Colonic mucosa (tissue), 4 donors: ENCODE results near the gene NAA60. TPM values are rescaled to one million over a fixed set of nuclear protein-coding genes. Genes with fewer than 3 reads are reported as not detected.

Experiments used
- DNase-seq: peaks from one replicate; pipeline ENCODE4 v3.0.0-alpha.2; 2020
- H3K27ac ChIP-seq: fragments of 200-600 bp; one replicate; pipeline ENCODE4 v1.8.0; 2021
- H3K27me3 ChIP-seq: fragments of 200-600 bp; one replicate; pipeline ENCODE4 v1.8.0; 2021
- H3K36me3 ChIP-seq: fragments of 200-600 bp; one replicate; pipeline ENCODE4 v1.8.0; 2021
- H3K4me1 ChIP-seq: fragments of 200-600 bp; one replicate; pipeline ENCODE4 v1.8.0; 2021; ENCODE audit warnings: mild to moderate bottlenecking
- H3K4me3 ChIP-seq: fragments of 200-600 bp; one replicate; pipeline ENCODE4 v1.8.0; 2021
- H3K9ac ChIP-seq, 2 donors: one replicate each; pipeline ENCODE4 v1.7.0; 2013; ENCODE audit warnings: control low read depth in 2 of 2, low read depth in 2 of 2, low read length in 2 of 2
- H3K9me3 ChIP-seq: fragments of 200-600 bp; one replicate; pipeline ENCODE4 v1.8.0; 2021
- CTCF ChIP-seq: fragments of 200-600 bp; IDR thresholded peaks from one replicate; pipeline ENCODE4 v1.8.0; 2022; ENCODE audit warnings: antibody characterized with exemption, mild to moderate bottlenecking
- intact Hi-C: fragments of 100-400 bp; cut with DNase I; formaldehyde crosslinking; loops from one replicate; pipeline ENCODE4 v1.14.1; 2022
- total RNA-seq, 2 donors: library from RNA; stranded (reverse); fragmentation: NEBNext Ultra II Directional in 1 of 2; extraction: Animal tissue kit (Norgen Biotek cat#: 25700) in 1 of 2; gene quantifications; one replicate each; pipeline ENCODE4 v1.2.1, GENCODE V29; 2021
- donor health status: healthy.
- donor health status: DM: no; HTN: no; CAD: no.
- donor health status: DM: no; HTN: no; CAD: no.

The NAA60 gene
- total RNA-seq, 2 donors from 2014 or later = 56.8 to 68.6 TPM

GRCh38 chr16:3465301-3465700 is 21.8 kb downstream of the NAA60 start:
- Histone ChIP-seq H3K36me3 (no peaks in the 10 kb centered on the region), H3K4me3 (no peak overlapping the region), H3K4me1 (peaks cover 17% of the 10 kb centered on the region), H3K9me3 (no peaks in the 10 kb centered on the region), H3K9ac (no peak overlapping the region), H3K27ac (no peak overlapping the region), H3K27me3 (no peaks in the 10 kb centered on the region)
- TF ChIP-seq CTCF = no peak
- DNase-seq = no peak
- intact Hi-C loops = no loop called here

GRCh38 chr16:3465911-3466584 is 22.6 kb downstream of the NAA60 start:
- H3K4me3 ChIP-seq = no peak overlapping the region
- H3K36me3 ChIP-seq = no peaks in the 10 kb centered on the region
- no peak overlapping the region for H3K9ac ChIP-seq
- peaks cover 10% of the 10 kb centered on the region for H3K4me1 ChIP-seq
- DNase-seq = no peak
- no peak for TF ChIP-seq CTCF
- no peak overlapping the region for H3K27ac ChIP-seq
- H3K9me3 ChIP-seq = no peaks in the 10 kb centered on the region
- intact Hi-C loops = no loop called here
- H3K27me3 ChIP-seq = no peaks in the 10 kb centered on the region

- no peak for DNase-seq
- H3K9ac ChIP-seq = no peak overlapping the region
- H3K27me3 ChIP-seq = no peaks in the 10 kb centered on the region
- H3K27ac ChIP-seq = no peak overlapping the region
- intact Hi-C loops = no loop called here
- TF ChIP-seq CTCF = no peak
- H3K9me3 ChIP-seq = no peaks in the 10 kb centered on the region
- no peak overlapping the region for H3K4me3 ChIP-seq
- H3K4me1 ChIP-seq = no peaks in the 10 kb centered on the region
- H3K36me3 ChIP-seq = no peaks in the 10 kb centered on the region
Measured at GRCh38 chr16:3467182-3467581, 23.7 kb downstream of the NAA60 start.

- H3K4me1 ChIP-seq = no peaks in the 10 kb centered on the region
- no peak overlapping the region for H3K27ac ChIP-seq
- H3K9ac ChIP-seq = no peak overlapping the region
- no peak for TF ChIP-seq CTCF
- no peaks in the 10 kb centered on the region for H3K36me3 ChIP-seq
- no peaks in the 10 kb centered on the region for H3K27me3 ChIP-seq
- intact Hi-C loops = no loop called here
- no peak for DNase-seq
- no peaks in the 10 kb centered on the region for H3K9me3 ChIP-seq
- no peak overlapping the region for H3K4me3 ChIP-seq
Measured at GRCh38 chr16:3467921-3468320, 24.4 kb downstream of the NAA60 start.

GRCh38 chr16:3468501-3468900 is 25.0 kb downstream of the NAA60 start:
- Histone ChIP-seq H3K9ac (no peak overlapping the region), H3K27me3 (no peaks in the 10 kb centered on the region), H3K4me3 (no peak overlapping the region), H3K4me1 (no peaks in the 10 kb centered on the region), H3K9me3 (no peaks in the 10 kb centered on the region), H3K36me3 (no peaks in the 10 kb centered on the region), H3K27ac (no peak overlapping the region)
- intact Hi-C loops = no loop called here
- TF ChIP-seq CTCF = no peak
- no peak for DNase-seq
